Measurements from ENCODE around the gene ABHD12B.

DNA sequence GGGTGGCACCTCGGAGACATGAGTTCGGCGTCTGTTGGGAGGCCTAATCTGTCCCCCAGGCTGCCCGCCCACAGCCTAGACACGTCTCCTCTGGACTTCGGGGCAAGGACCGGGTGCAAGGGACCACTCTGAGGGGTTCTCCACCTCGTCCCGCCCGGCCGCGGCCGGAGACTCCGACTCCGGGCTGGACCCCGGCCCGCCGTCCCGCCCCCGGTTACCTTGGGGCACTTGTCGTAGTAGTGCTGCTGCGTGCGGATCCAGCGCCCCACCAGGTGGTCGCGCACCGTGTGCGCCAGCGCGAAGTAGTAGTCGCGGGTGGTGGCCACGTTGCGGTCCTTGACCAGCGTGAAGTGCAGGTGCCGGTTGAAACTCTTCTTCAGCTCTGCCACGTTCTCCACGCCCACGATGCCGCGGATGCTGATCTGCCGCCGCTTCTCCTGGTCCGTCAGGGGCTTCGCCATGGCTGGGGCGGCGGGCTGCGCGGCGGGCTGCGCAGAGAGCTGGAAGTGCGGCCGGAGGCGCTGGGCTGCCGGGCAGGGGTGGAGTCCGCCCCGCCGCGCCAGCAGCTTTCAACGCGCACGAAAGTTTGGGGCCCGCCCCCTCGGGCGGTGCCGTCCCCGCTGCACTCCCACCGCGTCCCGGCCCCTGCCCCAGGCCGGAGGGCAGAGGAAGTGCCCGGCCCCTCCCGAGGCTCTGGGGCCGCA is 72.2 kb downstream of the ABHD12B start, which contains the start of gene PYGL:
- TF ChIP-seq, protein P1, sequence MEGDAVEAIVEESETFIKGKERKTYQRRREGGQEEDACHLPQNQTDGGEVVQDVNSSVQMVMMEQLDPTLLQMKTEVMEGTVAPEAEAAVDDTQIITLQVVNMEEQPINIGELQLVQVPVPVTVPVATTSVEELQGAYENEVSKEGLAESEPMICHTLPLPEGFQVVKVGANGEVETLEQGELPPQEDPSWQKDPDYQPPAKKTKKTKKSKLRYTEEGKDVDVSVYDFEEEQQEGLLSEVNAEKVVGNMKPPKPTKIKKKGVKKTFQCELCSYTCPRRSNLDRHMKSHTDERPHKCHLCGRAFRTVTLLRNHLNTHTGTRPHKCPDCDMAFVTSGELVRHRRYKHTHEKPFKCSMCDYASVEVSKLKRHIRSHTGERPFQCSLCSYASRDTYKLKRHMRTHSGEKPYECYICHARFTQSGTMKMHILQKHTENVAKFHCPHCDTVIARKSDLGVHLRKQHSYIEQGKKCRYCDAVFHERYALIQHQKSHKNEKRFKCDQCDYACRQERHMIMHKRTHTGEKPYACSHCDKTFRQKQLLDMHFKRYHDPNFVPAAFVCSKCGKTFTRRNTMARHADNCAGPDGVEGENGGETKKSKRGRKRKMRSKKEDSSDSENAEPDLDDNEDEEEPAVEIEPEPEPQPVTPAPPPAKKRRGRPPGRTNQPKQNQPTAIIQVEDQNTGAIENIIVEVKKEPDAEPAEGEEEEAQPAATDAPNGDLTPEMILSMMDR (IDR thresholded peaks at IDR 0.05; ENCODE audit: low read depth, low read length) = no peak
- TF ChIP-seq, protein P2, sequence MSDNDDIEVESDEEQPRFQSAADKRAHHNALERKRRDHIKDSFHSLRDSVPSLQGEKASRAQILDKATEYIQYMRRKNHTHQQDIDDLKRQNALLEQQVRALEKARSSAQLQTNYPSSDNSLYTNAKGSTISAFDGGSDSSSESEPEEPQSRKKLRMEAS (IDR thresholded peaks at IDR 0.05; ENCODE audit: low read depth, low read length) = peak; percentile 76
- peak; percentile 94 for TF ChIP-seq MYC (IDR thresholded peaks at IDR 0.05; ENCODE audit: low read depth, low read length)
